ENCODE results near the gene PLCD1.

DNA sequence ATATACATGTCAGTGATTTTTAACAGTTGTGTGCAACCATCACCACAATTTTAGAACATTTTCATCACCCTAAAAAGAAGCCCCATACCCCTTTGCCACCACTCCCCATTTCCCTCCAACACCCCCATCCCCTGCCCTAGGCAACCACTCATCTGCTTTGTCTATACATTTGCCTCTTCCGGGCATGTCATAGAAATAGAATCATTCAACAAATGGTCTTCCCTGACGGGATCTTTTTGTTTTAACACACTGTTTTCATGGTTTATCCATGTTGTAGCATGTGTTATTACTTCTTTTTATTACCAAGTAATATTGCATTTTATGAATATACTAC is 34.8 kb downstream of the PLCD1 start:
- no peak for TF ChIP-seq CTCF (IDR thresholded peaks at IDR 0.05; ENCODE audit: low read length)
- no peak for TF ChIP-seq EZH2phosphoT487 (IDR thresholded peaks at IDR 0.05; ENCODE audit: low read length)

Measured in MM.1S (cell line).